Uterus (tissue), 4 donors: ENCODE results near the gene CELSR3. TPM values are rescaled to one million over a fixed set of nuclear protein-coding genes. Genes with fewer than 3 reads are reported as not detected.

Experiments used
- DNase-seq, 2 donors: peaks; one replicate each; pipeline ENCODE4 v3.0.0-alpha.2; 2019 to 2020
- H3K27ac ChIP-seq, 2 donors: fragments of 200-600 bp; sonication (generic); 1 replicate in 1 of 2; 2 replicates in 1 of 2; pipeline ENCODE4 v1.5.1; 2016 to 2018
- H3K27me3 ChIP-seq, 2 donors: fragments of 200-600 bp; sonication (generic); one replicate each; pipeline ENCODE4 v1.5.1; 2018 to 2019; ENCODE audit warnings: control low read depth in 1 of 2
- H3K36me3 ChIP-seq, 2 donors: fragments of 200-600 bp; sonication (generic); one replicate each; pipeline ENCODE4 v1.5.1; 2019; ENCODE audit warnings: control low read depth in 1 of 2
- H3K4me1 ChIP-seq, 2 donors: fragments of 200-600 bp; sonication (generic); one replicate each; pipeline ENCODE4 v1.5.1; 2018 to 2019; ENCODE audit warnings: control low read depth in 1 of 2
- H3K4me3 ChIP-seq, 2 donors: fragments of 200-600 bp; sonication (generic); 1 replicate in 1 of 2; 2 replicates in 1 of 2; pipeline ENCODE4 v1.5.1; 2018 to 2019; ENCODE audit warnings: mild to moderate bottlenecking in 1 of 2
- H3K9me3 ChIP-seq, 2 donors: fragments of 200-600 bp; sonication (generic); one replicate each; pipeline ENCODE4 v1.5.1; 2019; ENCODE audit warnings: control low read depth in 1 of 2
- POLR2A ChIP-seq, 2 donors: fragments of 450-650 bp; IDR thresholded peaks; one replicate each; pipeline ENCODE4 v1.6.1; 2016; ENCODE audit warnings: antibody characterized with exemption in 2 of 2, mild to moderate bottlenecking in 1 of 2, moderate library complexity in 1 of 2
- intact Hi-C: fragments of 100-400 bp; cut with DNase I; formaldehyde crosslinking; loops from one replicate; pipeline ENCODE4 v1.15.1; 2023; ENCODE audit warnings: low total_unique reads
- total RNA-seq, 4 donors: library from RNA; depleted of rRNA in 3 of 4; stranded (reverse); fragments of >200 nt in 3 of 4; gene quantifications; one replicate each; pipeline versions ENCODE4 v1.1.0 to v1.2.4, GENCODE V29; 2014 to 2023
- TF ChIP-seq, protein P1 (sequence below), 4 experiments: fragments of 200-600 bp in 2 of 4; fragments of 450-650 bp in 2 of 4; sonication (generic) in 2 of 4; IDR thresholded peaks; one replicate each; pipeline ENCODE4 v1.5.1; 2016 to 2019; ENCODE audit warnings: antibody characterized with exemption in 4 of 4, mild to moderate bottlenecking in 2 of 4, moderate library complexity in 1 of 4
- donor health status: DM: yes; HTN: yes; CAD: no.

CELSR3 gene
- total RNA-seq, 4 donors from 2014 or later: under 0.01 to 3.4 (median 1.3) TPM; not detected in 1

DNA sequence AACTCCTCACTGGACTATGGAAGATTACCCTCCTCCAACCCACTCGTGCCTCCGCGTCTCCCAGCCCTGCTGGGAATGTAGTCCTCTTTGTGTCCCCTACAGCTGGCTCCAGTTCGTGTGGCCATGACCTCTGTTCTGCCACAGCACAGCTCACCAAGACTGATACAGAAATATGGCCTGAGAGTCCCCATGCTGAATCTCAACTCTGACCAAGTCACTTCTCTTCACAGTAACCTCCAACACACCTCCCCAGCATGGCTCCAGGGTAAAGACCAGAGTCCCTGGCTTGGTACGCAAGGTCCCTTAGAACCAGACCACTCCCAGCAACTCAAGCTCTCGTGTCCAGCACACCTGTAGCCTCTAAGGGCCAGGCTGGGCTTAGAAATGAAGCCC, 65.3 kb downstream of the CELSR3 start:
- Histone ChIP-seq H3K27ac (peak overlapping the region; percentile 81 to 98), H3K9me3 (no peaks in the 10 kb centered on the region), H3K4me1 (peaks cover 6 to 34% of the 10 kb centered on the region in 2 donors), H3K4me3 (no peak overlapping the region), H3K36me3 (no peaks in the 10 kb centered on the region), H3K27me3 (no peaks in the 10 kb centered on the region)
- intact Hi-C loops: no loop called here
- TF ChIP-seq, protein P1, sequence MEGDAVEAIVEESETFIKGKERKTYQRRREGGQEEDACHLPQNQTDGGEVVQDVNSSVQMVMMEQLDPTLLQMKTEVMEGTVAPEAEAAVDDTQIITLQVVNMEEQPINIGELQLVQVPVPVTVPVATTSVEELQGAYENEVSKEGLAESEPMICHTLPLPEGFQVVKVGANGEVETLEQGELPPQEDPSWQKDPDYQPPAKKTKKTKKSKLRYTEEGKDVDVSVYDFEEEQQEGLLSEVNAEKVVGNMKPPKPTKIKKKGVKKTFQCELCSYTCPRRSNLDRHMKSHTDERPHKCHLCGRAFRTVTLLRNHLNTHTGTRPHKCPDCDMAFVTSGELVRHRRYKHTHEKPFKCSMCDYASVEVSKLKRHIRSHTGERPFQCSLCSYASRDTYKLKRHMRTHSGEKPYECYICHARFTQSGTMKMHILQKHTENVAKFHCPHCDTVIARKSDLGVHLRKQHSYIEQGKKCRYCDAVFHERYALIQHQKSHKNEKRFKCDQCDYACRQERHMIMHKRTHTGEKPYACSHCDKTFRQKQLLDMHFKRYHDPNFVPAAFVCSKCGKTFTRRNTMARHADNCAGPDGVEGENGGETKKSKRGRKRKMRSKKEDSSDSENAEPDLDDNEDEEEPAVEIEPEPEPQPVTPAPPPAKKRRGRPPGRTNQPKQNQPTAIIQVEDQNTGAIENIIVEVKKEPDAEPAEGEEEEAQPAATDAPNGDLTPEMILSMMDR (IDR thresholded peaks at IDR 0.05): no peak
- no peak for TF ChIP-seq POLR2A (IDR thresholded peaks at IDR 0.05)
- DNase-seq: no peak

DNA sequence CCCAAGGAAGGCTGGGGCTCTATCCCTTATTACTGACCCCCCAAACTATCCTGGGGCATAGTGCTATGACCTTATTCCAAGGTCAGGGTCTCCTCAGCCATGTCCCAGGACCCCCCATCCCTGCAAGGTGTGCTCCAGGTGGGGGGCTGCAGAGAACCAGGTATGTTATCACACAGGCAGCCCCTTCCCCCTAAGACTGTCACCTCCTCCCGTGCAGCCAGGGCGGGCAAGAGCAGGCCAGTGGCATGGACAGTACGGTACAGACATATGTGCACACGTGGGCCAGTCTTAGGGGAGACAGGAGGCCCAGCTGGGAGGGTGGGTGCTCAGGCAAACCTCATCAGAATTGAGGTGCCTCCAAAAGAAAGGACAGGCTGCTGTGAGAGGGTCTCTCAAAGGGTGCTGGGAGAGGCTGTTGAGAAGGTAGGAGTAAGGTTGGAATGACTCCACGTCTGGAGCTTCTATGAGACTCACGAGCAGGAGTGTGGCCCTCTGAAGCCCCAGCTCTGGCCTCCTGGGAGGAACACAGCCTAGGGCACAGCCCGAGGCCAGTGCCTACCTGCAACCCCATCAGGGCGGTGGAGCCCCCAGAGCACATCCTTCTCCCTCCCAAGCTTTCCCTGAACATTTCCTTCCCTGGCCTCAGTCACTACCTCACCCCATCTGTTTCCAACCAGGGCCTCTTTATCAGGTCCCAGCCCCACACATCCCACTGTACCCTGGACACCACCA, 65.8 kb downstream of the CELSR3 start:
- no peak for DNase-seq
- no peaks in the 10 kb centered on the region for H3K36me3 ChIP-seq
- H3K27ac ChIP-seq: peak overlapping the region; percentile 81 to 98
- H3K4me1 ChIP-seq: peaks cover 6 to 34% of the 10 kb centered on the region in 2 donors
- no peak overlapping the region for H3K4me3 ChIP-seq
- no peaks in the 10 kb centered on the region for H3K9me3 ChIP-seq
- H3K27me3 ChIP-seq: no peaks in the 10 kb centered on the region
- intact Hi-C loops: no loop called here
- no peak for TF ChIP-seq POLR2A (IDR thresholded peaks at IDR 0.05)
- TF ChIP-seq, protein P1 (IDR thresholded peaks at IDR 0.05): no peak

DNA sequence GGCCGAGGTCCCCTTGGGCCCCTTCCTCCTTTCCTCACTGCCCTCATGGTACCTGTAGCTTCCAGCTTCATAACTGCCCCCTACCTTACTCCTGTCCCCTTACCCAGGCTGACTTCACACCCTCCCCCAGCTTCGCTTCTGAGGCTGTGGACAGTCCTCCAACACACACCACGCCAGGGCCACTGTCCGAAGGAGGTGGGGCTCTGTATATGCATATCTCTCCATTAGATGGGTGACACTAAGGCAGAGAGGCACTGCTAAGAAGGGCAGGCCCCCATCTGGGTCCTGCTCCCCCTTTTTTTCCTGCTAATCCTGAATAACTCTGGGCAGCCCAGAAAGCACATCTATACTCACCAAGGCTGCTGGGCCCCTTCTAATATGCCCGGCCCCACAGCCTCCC, 66.5 kb downstream of the CELSR3 start:
- Histone ChIP-seq H3K9me3 (no peaks in the 10 kb centered on the region), H3K27ac (peak overlapping the region; percentile 81 to 98), H3K36me3 (no peaks in the 10 kb centered on the region), H3K27me3 (no peaks in the 10 kb centered on the region), H3K4me3 (no peak overlapping the region), H3K4me1 (peaks cover 6 to 34% of the 10 kb centered on the region in 2 donors)
- no peak for DNase-seq
- TF ChIP-seq, protein P1 (IDR thresholded peaks at IDR 0.05): no peak
- no peak for TF ChIP-seq POLR2A (IDR thresholded peaks at IDR 0.05)
- intact Hi-C loops: no loop called here

DNA sequence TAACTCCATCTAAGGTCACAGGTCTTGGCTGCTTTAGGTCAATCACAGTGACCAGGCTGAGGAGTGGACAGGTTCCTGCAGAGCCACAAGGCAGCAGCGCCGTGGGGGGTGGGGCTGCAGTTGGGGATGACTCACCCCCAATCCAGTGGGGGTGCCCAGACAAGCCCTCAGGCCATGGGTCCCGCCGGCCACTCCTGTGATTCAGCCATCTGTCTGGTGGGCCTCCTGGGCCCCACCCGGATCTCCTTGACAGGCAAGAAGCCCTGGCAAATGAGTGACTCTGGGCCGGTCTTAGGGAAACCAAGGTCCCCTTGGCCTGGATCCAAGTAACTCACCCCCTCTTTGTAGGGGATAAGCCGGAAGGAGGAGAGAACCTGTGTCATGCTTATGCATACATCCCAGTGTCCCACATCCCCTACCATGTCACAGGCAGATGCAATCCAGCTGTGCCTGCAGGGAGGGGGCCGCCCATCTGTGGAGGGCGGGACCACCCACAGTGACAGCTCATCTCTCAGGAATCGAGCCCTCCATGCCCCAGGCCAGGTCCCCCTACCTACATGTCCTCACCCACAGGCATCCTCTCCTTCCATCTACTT, 67.1 kb downstream of the CELSR3 start:
- H3K4me3 ChIP-seq: peak overlapping the region; percentile 29 to 49
- intact Hi-C loops: no loop called here
- TF ChIP-seq, protein P1 (IDR thresholded peaks at IDR 0.05): no peak
- TF ChIP-seq POLR2A (IDR thresholded peaks at IDR 0.05): no peak
- no peaks in the 10 kb centered on the region for H3K27me3 ChIP-seq
- no peaks in the 10 kb centered on the region for H3K9me3 ChIP-seq
- peak; percentile 69 to 74 for DNase-seq
- H3K4me1 ChIP-seq: peaks cover 6 to 34% of the 10 kb centered on the region in 2 donors
- no peaks in the 10 kb centered on the region for H3K36me3 ChIP-seq
- H3K27ac ChIP-seq: peak overlapping the region; percentile 81 to 98

DNA sequence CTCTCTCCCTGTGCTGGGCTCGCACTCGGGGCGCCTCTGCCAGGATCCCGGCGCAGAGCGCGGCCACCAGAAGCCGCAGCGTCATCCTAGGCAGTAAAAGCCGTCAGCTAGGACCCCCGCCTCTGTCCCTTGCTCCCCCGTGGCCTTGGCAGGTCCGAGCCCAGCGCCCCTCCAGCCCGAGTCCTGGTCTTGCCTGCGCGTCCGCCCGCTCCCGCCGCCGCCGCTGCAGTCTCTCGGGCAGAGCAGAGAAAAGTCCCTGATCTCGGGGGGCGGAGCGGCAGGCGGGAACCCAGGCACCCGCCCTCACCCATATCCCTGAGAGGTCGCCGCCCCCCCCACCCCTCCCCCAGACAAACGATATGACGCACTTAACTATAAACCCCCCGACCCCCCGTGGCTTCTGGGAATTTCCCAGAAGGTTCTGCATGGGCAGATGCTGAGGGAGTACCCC, 67.6 kb downstream of the CELSR3 start, which contains the start of gene COL7A1:
Gene COL7A1 (minus strand): TSS at position 255 of the 451 bp plus-strand sequence. CDS start 170 bp downstream, at position 85.
- peaks cover 6 to 34% of the 10 kb centered on the region in 2 donors for H3K4me1 ChIP-seq

More for the DNA sequence above, 67.6 kb downstream of the CELSR3 start, which contains the start of gene COL7A1:
- DNase-seq: no peak
- Histone ChIP-seq H3K27ac (peak within 1 kb of the TSS; percentile 81 to 98), H3K27me3 (no peaks in the 10 kb centered on the region), H3K9me3 (no peaks in the 10 kb centered on the region), H3K36me3 (no peaks in the 10 kb centered on the region), H3K4me3 (peak within 1 kb of the TSS; percentile 29 to 49)
- intact Hi-C loops: no loop called here
- no peak for TF ChIP-seq POLR2A (IDR thresholded peaks at IDR 0.05)
- TF ChIP-seq, protein P1 (IDR thresholded peaks at IDR 0.05): no peak
